ENCODE measurements around the gene TRIM77.
"Not testable (repeated sequence)": the region's sequence is repeated elsewhere in the genome, so short reads cannot be mapped to it uniquely, and the experiment has no call there.

Gene TRIM77

GRCh38 chr11:89709999-89710398 lies at the start of gene TRIM77:
Gene TRIM77 (plus strand): TSS chr11:89710299. CDS start chr11:89710299, 0 bp downstream.
- H3K4me3 ChIP-seq (ENCODE audit: low read depth, low read length); DNase-seq (ENCODE audit: low read depth): not testable (repeated sequence)

DNA sequence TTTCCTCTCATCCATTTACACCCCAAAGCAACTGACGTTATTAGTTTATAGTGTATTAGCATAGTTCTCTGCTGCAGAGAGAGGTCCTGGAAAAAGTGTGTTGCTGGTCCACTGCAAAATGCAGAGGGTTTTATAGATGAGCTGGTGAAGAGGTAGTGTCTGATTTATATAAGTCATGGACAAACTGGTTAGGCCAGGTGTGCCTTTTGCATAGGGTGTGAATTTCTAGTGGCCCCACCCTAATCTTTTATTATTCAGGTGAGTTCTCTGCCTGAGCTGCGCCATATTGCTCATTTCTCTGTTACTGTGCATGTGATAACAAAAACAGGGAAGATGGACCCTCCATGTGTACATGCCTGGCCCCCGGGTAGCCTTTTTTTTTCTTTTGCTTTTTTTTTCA lies 43.1 kb upstream of the TRIM77 start:
- H3K4me3 ChIP-seq (ENCODE audit: low read depth, low read length) = no peak overlapping the region
- DNase-seq (ENCODE audit: low read depth) = no peak

- not testable (repeated sequence) for H3K4me3 ChIP-seq (ENCODE audit: low read depth, low read length); DNase-seq (ENCODE audit: low read depth)
These were observed 41.9 kb upstream of the TRIM77 start for GRCh38 chr11:89668158-89668557.

GRCh38 chr11:89669586-89669985 lies 40.5 kb upstream of the TRIM77 start:
- not testable (repeated sequence) for H3K4me3 ChIP-seq (ENCODE audit: low read depth, low read length); DNase-seq (ENCODE audit: low read depth)

- H3K4me3 ChIP-seq (ENCODE audit: low read depth, low read length); DNase-seq (ENCODE audit: low read depth): not testable (repeated sequence)
These were observed 40.0 kb upstream of the TRIM77 start for GRCh38 chr11:89669993-89670669.

- H3K4me3 ChIP-seq (ENCODE audit: low read depth, low read length); DNase-seq (ENCODE audit: low read depth): not testable (repeated sequence)
These were observed 37.6 kb upstream of the TRIM77 start for GRCh38 chr11:89672547-89672946.

GRCh38 chr11:89673380-89673779 lies 36.7 kb upstream of the TRIM77 start:
- DNase-seq (ENCODE audit: low read depth); H3K4me3 ChIP-seq (ENCODE audit: low read depth, low read length): not testable (repeated sequence)

GRCh38 chr11:89675383-89675782 lies 34.7 kb upstream of the TRIM77 start:
- not testable (repeated sequence) for H3K4me3 ChIP-seq (ENCODE audit: low read depth, low read length); DNase-seq (ENCODE audit: low read depth)

- not testable (repeated sequence) for DNase-seq (ENCODE audit: low read depth); H3K4me3 ChIP-seq (ENCODE audit: low read depth, low read length)
These were observed 34.2 kb upstream of the TRIM77 start for GRCh38 chr11:89675948-89676347.

DNA sequence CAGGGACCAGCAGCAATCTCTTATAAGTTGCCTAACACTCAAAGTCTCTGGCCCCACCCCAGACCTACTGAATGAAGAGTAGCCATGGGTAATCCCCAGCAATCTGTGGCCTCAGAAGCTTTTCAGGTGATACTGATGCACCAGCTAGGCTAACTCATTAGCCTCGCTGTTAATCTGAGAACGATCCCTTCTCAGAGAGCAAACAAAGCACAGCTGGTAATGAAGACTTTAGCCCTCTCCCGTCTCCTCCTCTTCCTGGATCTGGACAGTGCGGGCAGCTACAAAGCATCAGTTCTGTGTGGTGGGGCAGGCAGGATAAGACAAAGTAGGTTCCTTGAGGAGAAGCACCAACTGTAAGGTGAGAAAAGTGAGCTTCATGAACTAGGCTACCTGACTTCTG lies 3.0 kb upstream of the TRIM77 start:
- H3K4me3 ChIP-seq (ENCODE audit: low read depth, low read length); DNase-seq (ENCODE audit: low read depth): not testable (repeated sequence)

DNA sequence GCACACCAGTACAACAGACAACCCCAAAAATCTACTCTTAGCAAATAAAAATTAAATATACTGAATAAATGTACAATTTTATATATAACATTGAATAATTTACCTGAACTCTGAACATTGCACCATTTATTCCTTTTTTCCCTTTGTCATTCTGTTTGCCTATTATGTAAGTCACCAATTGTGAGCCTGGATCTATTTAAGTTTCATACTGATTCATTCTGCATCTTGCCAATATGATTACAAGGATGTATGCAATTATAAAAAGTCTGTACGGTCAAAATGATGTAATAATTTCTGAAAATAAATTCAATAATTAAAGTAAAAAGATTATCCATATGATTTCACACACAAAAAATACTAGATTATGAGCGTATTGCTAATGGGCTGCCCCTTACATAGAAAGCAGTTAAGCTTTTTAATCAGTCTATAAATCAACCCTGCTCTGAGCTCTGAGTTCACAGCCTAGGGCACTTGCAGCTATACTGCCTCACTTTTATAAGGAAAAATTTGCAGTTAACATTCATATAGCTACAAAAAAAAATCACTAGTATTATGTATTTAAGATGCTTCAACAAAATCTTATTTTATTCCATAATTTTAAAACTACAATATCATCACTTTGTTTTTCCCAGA lies 14.9 kb downstream of the TRIM77 start:
- DNase-seq (ENCODE audit: low read depth); H3K4me3 ChIP-seq (ENCODE audit: low read depth, low read length): not testable (repeated sequence)

DNA sequence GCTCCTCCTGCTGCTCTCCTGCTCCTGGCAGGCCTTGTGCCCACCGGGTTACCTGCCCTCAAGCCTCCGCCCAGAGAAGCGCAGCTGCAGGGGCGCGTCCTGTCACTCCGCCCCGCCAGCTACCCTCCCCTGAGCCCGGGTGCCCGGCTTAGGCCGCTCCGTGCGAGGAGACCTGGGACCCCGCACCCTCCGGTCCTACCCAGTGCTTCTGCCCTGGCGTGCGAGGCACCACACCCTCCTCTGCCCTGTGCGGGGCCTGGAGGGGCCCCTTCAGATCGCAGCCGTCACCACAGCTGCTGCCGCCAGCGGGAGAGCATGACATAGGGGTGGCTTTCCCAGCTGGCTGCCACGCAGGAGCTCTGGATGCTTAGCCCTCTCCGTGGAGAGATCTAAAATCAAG lies 20.1 kb downstream of the TRIM77 start:
- DNase-seq (ENCODE audit: low read depth); H3K4me3 ChIP-seq (ENCODE audit: low read depth, low read length): not testable (repeated sequence)

- DNase-seq (ENCODE audit: low read depth) = no peak
- H3K4me3 ChIP-seq (ENCODE audit: low read depth, low read length) = no peak overlapping the region
These were observed 26.5 kb downstream of the TRIM77 start for GRCh38 chr11:89736566-89736965.

- no peak overlapping the region for H3K4me3 ChIP-seq (ENCODE audit: low read depth, low read length)
These were observed 27.0 kb downstream of the TRIM77 start for GRCh38 chr11:89737116-89737515.

DNA sequence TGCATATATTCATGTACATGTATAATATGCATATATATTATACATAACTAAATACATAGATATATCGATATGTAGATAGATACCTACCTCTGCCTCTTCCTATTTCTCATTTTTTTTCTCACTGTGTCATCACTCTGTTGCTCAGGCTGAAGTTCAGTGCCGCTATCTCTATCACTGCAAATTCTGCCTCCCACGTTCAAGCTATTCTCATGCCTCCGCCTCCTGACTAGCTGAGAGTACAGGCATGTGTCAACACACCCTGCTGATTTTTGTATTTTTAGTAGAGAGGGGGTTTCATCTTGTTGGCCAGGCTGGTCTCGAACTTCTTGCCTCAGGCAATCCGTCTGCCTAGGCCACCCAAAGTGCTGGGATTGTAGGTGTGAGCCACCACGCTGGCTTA lies 31.3 kb downstream of the TRIM77 start:
- H3K4me3 ChIP-seq (ENCODE audit: low read depth, low read length); DNase-seq (ENCODE audit: low read depth): not testable (repeated sequence)

More at GRCh38 chr11:89737116-89737515, 27.0 kb downstream of the TRIM77 start:
- DNase-seq (ENCODE audit: low read depth) = no peak

DNA sequence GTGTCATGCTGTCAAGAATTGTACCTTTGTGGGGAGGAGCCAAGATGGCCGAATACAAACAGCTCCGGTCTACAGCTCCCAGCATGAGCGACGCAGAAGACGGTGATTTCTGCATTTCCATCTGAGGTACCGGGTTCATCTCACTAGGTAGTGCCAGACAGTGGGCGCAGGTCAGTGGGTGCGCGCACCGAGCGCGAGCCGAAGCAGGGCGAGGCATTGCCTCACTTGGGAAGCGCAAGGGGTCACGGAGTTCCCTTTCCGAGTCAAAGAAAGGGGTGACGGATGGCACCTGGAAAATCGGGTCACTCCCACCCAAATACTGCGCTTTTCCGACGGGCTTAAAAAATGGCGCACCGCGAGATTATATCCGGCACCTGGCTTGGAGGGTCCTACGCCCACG lies 34.1 kb downstream of the TRIM77 start:
- DNase-seq (ENCODE audit: low read depth); H3K4me3 ChIP-seq (ENCODE audit: low read depth, low read length): not testable (repeated sequence)

DNA sequence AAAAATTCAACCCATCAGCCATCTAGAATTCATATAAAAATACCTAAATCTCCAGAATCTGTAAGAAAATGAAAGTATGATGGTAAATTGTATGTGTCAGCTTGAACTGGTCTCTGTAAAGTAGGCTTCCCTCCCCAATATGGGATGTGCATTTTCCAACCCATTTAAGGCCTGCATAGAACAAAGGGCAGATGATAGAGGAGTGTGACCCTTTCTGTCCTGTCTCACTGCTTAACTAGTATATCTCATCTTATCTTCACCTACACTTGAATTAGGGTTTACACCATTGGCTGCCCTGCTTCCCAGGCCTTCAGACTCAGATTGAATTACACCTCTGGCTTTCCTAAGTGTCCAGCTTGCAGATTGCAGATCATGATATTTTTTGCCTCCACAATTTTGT lies 40.7 kb downstream of the TRIM77 start:
- DNase-seq (ENCODE audit: low read depth); H3K4me3 ChIP-seq (ENCODE audit: low read depth, low read length): not testable (repeated sequence)

Measured in skeletal muscle cell (primary cell).